Thyroid gland (tissue), 4 donors: ENCODE measurements around the gene ABCF2.
A peak's percentile ranks its signal among the peaks of the same experiment; 100 is the strongest.

ENCODE experiments used
- CTCF ChIP-seq, 6 experiments: fragments of 200-600 bp in 3 of 6; fragments of 450-650 bp in 3 of 6; sonication (generic) in 3 of 6; IDR thresholded peaks; one replicate each; pipeline ENCODE4 v1.5.1; 2016 to 2019; ENCODE audit warnings: antibody characterized with exemption in 6 of 6, mild to moderate bottlenecking in 2 of 6, inconsistent platforms in 1 of 6, moderate library complexity in 1 of 6
- POLR2A ChIP-seq, 2 donors: fragments of 450-650 bp; IDR thresholded peaks; one replicate each; pipeline ENCODE4 v1.6.1; 2017; ENCODE audit warnings: antibody characterized with exemption in 2 of 2, mild to moderate bottlenecking in 2 of 2, moderate library complexity in 1 of 2

DNA sequence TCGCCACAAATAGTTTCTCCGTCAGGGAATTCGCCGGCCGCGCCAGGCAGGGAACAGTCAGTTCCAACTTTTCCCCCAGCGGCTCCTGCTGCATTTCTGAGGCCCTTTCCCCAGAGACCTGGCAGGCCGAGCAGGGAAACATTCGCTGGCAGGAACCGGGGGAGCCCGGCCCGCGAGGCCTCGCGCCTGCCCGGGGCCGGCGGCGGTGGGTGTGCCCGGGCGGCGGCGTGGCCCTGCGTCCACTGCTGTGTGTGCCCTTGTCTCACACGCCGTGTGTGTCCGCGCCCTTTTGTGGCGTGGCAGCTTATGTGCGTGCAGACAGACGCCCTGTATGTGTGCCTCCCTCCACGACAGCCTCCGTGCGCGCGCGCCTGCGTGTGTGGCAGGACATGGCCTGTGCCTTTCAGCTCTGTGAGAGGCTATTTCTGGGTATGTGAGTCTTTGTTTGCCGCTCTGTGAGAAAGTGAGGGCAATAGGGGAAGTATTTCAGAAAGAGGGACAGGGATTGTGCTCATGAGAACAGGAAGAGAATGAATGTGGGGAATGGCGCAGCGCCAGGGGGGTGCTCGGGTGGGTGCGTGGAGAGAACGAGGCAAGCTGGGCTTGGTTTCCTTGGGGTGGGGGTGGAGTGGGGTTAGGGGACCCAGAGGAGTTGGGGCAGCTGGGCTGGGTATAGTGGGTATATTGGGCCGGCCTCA lies 22.2 kb upstream of the ABCF2 start:
- no peak for TF ChIP-seq CTCF (IDR thresholded peaks at IDR 0.05)
- TF ChIP-seq POLR2A (IDR thresholded peaks at IDR 0.05), result peak in 1 of 2 donors; percentile 47
